Suprapubic skin (tissue), 4 donors: ENCODE measurements around the gene ROCK1. TPM values are rescaled to one million over a fixed set of nuclear protein-coding genes. Genes with fewer than 3 reads are reported as not detected.

Experiments
- DNase-seq, 2 donors: peaks; one replicate each; pipeline ENCODE4 v3.0.0-alpha.2; 2019; ENCODE audit warnings: low spot score in 2 of 2
- H3K27ac ChIP-seq: fragments of 200-600 bp; sonication (generic); one replicate; pipeline ENCODE4 v1.5.1; 2019
- H3K27me3 ChIP-seq: fragments of 200-600 bp; sonication (generic); one replicate; pipeline ENCODE4 v1.5.1; 2019
- H3K36me3 ChIP-seq: fragments of 200-600 bp; sonication (generic); one replicate; pipeline ENCODE4 v1.5.1; 2019
- H3K4me1 ChIP-seq: fragments of 200-600 bp; sonication (generic); one replicate; pipeline ENCODE4 v1.5.1; 2019
- H3K4me3 ChIP-seq: fragments of 200-600 bp; sonication (generic); one replicate; pipeline ENCODE4 v1.5.1; 2019; ENCODE audit warnings: mild to moderate bottlenecking
- H3K9me3 ChIP-seq: fragments of 200-600 bp; sonication (generic); one replicate; pipeline ENCODE4 v1.5.1; 2019
- EP300 ChIP-seq: sonication (generic); formaldehyde crosslinking; IDR thresholded peaks from one replicate; pipeline ENCODE4 v1.6.1; 2017; ENCODE audit warnings: antibody characterized with exemption
- POLR2A ChIP-seq, 2 donors: fragments of 450-650 bp; IDR thresholded peaks; one replicate each; pipeline ENCODE4 v1.6.1; 2017; ENCODE audit warnings: antibody characterized with exemption in 2 of 2, mild to moderate bottlenecking in 2 of 2, moderate library complexity in 2 of 2
- POLR2AphosphoS5 ChIP-seq, 3 donors: sonication (generic); formaldehyde crosslinking; IDR thresholded peaks; one replicate each; pipeline ENCODE4 v1.6.1; 2017; ENCODE audit warnings: antibody characterized with exemption in 3 of 3
- WGBS: methylation state at CpG from one replicate; pipeline ENCODE4 v1.1.5; 2018; 5-methylcytosine and 5-hydroxymethylcytosine counted together
- total RNA-seq, 4 donors: library from RNA; depleted of rRNA; stranded (reverse); fragments of >200 nt; gene quantifications; one replicate each; pipeline ENCODE4 v1.1.0, GENCODE V29; 2016
- TF ChIP-seq, protein P1 (sequence below), 2 donors: fragments of 200-600 bp in 1 of 2; fragments of 450-650 bp in 1 of 2; sonication (generic) in 1 of 2; IDR thresholded peaks; one replicate each; pipeline ENCODE4 v1.5.1; 2016 to 2019; ENCODE audit warnings: antibody characterized with exemption in 2 of 2, mild to moderate bottlenecking in 1 of 2, moderate library complexity in 1 of 2

The ROCK1 gene
- total RNA-seq, 4 donors from 2014 or later, result 11.6 to 51.9 (median 26.2) TPM

DNA sequence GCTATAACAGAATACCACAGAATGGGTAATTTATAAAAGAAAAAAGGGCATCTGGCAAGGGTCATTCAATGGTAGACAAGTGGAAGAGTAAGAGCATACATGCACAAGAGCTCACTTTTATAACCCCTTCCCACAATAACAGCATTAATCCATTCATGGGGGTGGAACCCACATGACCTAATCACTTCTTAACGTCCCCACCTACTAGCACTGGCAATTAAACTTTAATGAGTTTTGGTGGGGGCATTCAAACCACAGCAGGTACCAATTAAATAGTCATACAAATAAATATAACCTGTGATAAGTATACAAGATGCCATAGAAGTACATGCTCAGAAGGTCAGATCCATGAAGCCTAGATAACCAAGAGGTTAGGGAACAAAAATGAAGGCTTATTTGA, 48.6 kb downstream of the ROCK1 start:
- DNase-seq, result no peak

DNA sequence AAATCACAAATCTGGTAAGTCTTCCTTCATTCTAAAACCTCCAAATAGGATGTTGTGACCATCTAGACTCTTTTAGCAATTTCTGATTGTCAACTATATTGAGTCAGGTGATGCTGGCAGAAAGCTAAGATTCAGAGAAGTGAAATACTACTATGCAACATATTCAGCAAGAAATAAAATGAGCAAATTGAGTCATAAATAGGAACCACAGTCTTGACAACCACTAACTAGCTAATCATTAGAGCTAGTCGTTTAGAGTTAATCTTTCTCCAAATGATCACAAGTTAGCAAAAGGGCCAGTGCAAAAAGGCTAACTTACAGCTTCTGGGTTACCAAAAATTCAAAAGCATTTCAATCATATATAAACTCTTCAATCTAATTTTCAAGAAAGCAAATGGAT, 54.5 kb downstream of the ROCK1 start:
- no peak for TF ChIP-seq POLR2A (IDR thresholded peaks at IDR 0.05)
- TF ChIP-seq, protein P1, sequence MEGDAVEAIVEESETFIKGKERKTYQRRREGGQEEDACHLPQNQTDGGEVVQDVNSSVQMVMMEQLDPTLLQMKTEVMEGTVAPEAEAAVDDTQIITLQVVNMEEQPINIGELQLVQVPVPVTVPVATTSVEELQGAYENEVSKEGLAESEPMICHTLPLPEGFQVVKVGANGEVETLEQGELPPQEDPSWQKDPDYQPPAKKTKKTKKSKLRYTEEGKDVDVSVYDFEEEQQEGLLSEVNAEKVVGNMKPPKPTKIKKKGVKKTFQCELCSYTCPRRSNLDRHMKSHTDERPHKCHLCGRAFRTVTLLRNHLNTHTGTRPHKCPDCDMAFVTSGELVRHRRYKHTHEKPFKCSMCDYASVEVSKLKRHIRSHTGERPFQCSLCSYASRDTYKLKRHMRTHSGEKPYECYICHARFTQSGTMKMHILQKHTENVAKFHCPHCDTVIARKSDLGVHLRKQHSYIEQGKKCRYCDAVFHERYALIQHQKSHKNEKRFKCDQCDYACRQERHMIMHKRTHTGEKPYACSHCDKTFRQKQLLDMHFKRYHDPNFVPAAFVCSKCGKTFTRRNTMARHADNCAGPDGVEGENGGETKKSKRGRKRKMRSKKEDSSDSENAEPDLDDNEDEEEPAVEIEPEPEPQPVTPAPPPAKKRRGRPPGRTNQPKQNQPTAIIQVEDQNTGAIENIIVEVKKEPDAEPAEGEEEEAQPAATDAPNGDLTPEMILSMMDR (IDR thresholded peaks at IDR 0.05), result no peak
- WGBS, result 81% methylated on average over 1 of the region's 1 CpG

More for the DNA sequence above, 48.6 kb downstream of the ROCK1 start:
- 37% methylated on average over 1 of the region's 1 CpG for WGBS
- Histone ChIP-seq H3K4me3 (no peak overlapping the region), H3K4me1 (no peaks in the 10 kb centered on the region), H3K36me3 (no peaks in the 10 kb centered on the region), H3K27me3 (no peaks in the 10 kb centered on the region), H3K9me3 (no peaks in the 10 kb centered on the region), H3K27ac (no peak overlapping the region)
- TF ChIP-seq POLR2A (IDR thresholded peaks at IDR 0.05) (no peak), POLR2AphosphoS5 (IDR thresholded peaks at IDR 0.05) (no peak), EP300 (no peak)
- TF ChIP-seq, protein P1 (IDR thresholded peaks at IDR 0.05), result no peak

DNA sequence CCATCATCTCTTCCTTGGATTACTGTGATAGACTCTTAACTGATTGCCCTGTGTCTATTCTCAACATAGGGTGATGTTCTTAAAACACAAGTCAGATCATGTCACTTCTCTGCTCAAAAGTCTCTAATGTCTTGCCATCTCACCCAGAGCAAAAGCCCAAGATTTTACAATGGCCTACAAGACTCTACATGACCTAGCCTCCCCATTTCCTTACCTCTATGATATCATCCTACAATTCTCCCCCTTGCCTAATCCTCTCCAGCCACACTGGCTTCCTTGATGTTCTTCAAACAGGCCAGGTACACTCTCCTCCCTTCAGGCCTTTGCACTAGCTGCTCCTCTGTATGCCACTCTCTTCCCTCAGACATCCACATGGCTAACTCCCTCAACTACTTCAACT, 55.1 kb downstream of the ROCK1 start:
- H3K4me3 ChIP-seq, result no peak overlapping the region

More for the DNA sequence above, 54.5 kb downstream of the ROCK1 start:
- no peaks in the 10 kb centered on the region for H3K27me3 ChIP-seq
- no peaks in the 10 kb centered on the region for H3K9me3 ChIP-seq
- H3K4me3 ChIP-seq, result no peak overlapping the region
- H3K36me3 ChIP-seq, result no peaks in the 10 kb centered on the region
- DNase-seq, result no peak
- no peak overlapping the region for H3K27ac ChIP-seq
- H3K4me1 ChIP-seq, result peaks cover 19% of the 10 kb centered on the region

DNA sequence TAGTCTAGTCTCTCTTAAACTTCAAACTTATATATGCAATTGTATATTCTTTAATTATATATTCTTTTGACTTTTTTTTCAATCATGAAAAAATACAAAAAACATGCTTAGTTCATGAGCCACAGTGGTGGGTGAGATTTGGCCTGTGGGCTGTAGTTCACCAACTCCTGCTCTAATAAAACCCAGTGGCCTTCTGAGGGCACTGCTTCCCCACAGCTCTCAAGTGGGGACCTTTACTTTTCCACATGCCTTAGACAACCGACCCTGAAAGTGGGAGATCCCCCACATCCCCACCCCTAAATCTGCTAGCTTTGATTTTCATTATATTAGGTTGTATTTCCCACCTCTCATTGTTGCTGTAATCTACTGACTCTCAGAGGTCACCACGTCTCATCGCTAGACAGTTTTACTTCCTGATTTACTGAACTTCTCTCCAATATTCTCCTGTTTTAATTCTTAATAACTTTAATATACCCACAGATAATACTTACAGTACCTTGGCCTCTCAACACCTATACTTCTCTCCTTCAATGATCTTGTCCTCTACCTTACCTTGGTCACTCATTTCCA, 57.3 kb downstream of the ROCK1 start:
- no peak for DNase-seq
- Histone ChIP-seq H3K27ac (no peak overlapping the region), H3K4me3 (no peak overlapping the region), H3K36me3 (no peaks in the 10 kb centered on the region), H3K27me3 (no peaks in the 10 kb centered on the region), H3K4me1 (peaks cover 27% of the 10 kb centered on the region), H3K9me3 (no peaks in the 10 kb centered on the region)
- WGBS, result 69% methylated on average over 3 of the region's 3 CpGs
- TF ChIP-seq POLR2A (IDR thresholded peaks at IDR 0.05), result no peak
- TF ChIP-seq POLR2AphosphoS5 (IDR thresholded peaks at IDR 0.05), result no peak
- no peak for TF ChIP-seq EP300
- TF ChIP-seq, protein P1 (IDR thresholded peaks at IDR 0.05), result no peak

More for the DNA sequence above, 55.1 kb downstream of the ROCK1 start:
- Histone ChIP-seq H3K36me3 (no peaks in the 10 kb centered on the region), H3K9me3 (no peaks in the 10 kb centered on the region), H3K27me3 (no peaks in the 10 kb centered on the region), H3K4me1 (peaks cover 19% of the 10 kb centered on the region), H3K27ac (no peak overlapping the region)
- DNase-seq, result no peak
- TF ChIP-seq POLR2AphosphoS5 (IDR thresholded peaks at IDR 0.05) (no peak), POLR2A (IDR thresholded peaks at IDR 0.05) (no peak), EP300 (no peak)
- TF ChIP-seq, protein P1 (IDR thresholded peaks at IDR 0.05), result no peak

DNA sequence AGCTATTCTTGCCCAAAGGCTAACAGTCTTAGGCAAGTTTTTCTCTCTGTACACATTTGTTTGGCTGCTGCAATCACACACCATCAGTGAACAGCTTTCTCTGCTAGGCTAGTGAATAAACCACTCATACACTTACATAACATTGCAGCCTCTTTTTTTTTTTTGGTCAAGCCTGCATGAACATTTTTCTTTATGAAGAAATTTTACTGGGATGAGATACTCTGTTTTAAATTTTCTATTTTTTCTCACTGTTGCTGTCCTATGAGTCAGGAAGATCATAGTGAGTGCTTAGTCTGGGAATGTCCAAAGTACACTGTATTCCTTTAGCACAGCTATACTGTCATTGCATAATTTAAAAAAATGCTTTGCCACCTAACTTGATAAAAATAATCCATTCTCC, 58.5 kb downstream of the ROCK1 start:
- no peak overlapping the region for H3K4me3 ChIP-seq
- H3K9me3 ChIP-seq, result no peaks in the 10 kb centered on the region
- no peak for DNase-seq
- H3K36me3 ChIP-seq, result peaks cover 3% of the 10 kb centered on the region
- no peak for TF ChIP-seq EP300
- TF ChIP-seq, protein P1 (IDR thresholded peaks at IDR 0.05), result no peak
- no peak for TF ChIP-seq POLR2A (IDR thresholded peaks at IDR 0.05)
- no peak for TF ChIP-seq POLR2AphosphoS5 (IDR thresholded peaks at IDR 0.05)
- peaks cover 32% of the 10 kb centered on the region for H3K4me1 ChIP-seq
- H3K27ac ChIP-seq, result no peak overlapping the region
- H3K27me3 ChIP-seq, result no peaks in the 10 kb centered on the region
